ENCODE measurements around the gene PPP1R3E. TPM values are rescaled to one million over a fixed set of nuclear protein-coding genes. Genes with fewer than 3 reads are reported as not detected.

PPP1R3E gene
- total and polyA plus RNA-seq, 2 of the 13 experiments (the other 11 are each of a cell fraction or from before 2014, with no cell fraction given), result 16.5 to 26.5 TPM

GRCh38 chr14:23326491-23327332, 24.1 kb upstream of the PPP1R3E start (continued):
- TF ChIP-seq ZNF362 (CRISPR knock-in tag; IDR thresholded peaks at IDR 0.05; ENCODE audit: borderline replicate concordance) (no peak), SNRNP70 (IDR thresholded peaks at IDR 0.05; ENCODE audit: low read depth, low read length) (no peak), STAT5B (CRISPR knock-in tag; IDR thresholded peaks at IDR 0.05) (no peak), HIVEP1 (CRISPR knock-in tag; IDR thresholded peaks at IDR 0.05) (no peak), PHF8 (CRISPR knock-in tag; IDR thresholded peaks at IDR 0.05) (peak; percentile 7), RNF2 (conservative IDR thresholded peaks at IDR 0.05; ENCODE audit: low read depth) (no peak), ATF4 (CRISPR knock-in tag; IDR thresholded peaks at IDR 0.05) (no peak; a peak in 1 of 4 replicates), MZF1 (CRISPR knock-in tag; IDR thresholded peaks at IDR 0.05; ENCODE audit: borderline replicate concordance) (peak; percentile 71; the same call in 1 of the 2 replicates), CTCF (CRISPR knock-in tag; IDR thresholded peaks at IDR 0.05) (no peak), ZNF367 (CRISPR knock-in tag; IDR thresholded peaks at IDR 0.05; ENCODE audit: borderline replicate concordance) (no peak), MNT (IDR thresholded peaks at IDR 0.05) (no peak), PPARG (CRISPR knock-in tag; conservative IDR thresholded peaks at IDR 0.05) (no peak), ZFP37 (CRISPR knock-in tag; IDR thresholded peaks at IDR 0.05; ENCODE audit: borderline replicate concordance) (no peak), HOMEZ (CRISPR knock-in tag; IDR thresholded peaks at IDR 0.05; ENCODE audit: low read depth) (no peak), ZKSCAN5 (CRISPR knock-in tag; IDR thresholded peaks at IDR 0.05) (no peak), CREB1 (IDR thresholded peaks at IDR 0.05) (no peak), CREB1 (CRISPR knock-in tag; IDR thresholded peaks at IDR 0.05) (no peak), GFI1 (CRISPR knock-in tag; IDR thresholded peaks at IDR 0.05; ENCODE audit: borderline replicate concordance) (no peak), EEA1 (CRISPR knock-in tag; IDR thresholded peaks at IDR 0.05; ENCODE audit: borderline replicate concordance) (no peak), ZFP36L1 (CRISPR knock-in tag; IDR thresholded peaks at IDR 0.05) (no peak), CC2D1A (CRISPR knock-in tag; IDR thresholded peaks at IDR 0.05) (peak; percentile 46; the same call in 1 of the 2 replicates), JUNB (CRISPR knock-in tag; IDR thresholded peaks at IDR 0.05; ENCODE audit: borderline replicate concordance) (no peak)
